Endometrial microvascular endothelial cells (primary cell): ENCODE results near the gene AQP7. TPM values are rescaled to one million over a fixed set of nuclear protein-coding genes. Genes with fewer than 3 reads are reported as not detected.
"Not testable (repeated sequence)": the region's sequence is repeated elsewhere in the genome, so short reads cannot be mapped to it uniquely, and the experiment has no call there.

Experiments
- in situ Hi-C: cut with HindIII; loops from 2 replicates; pipeline ENCODE4 v1.10.0; 2017; ENCODE audit warnings: low sequenced_read_pairs, low pct_unique_long_range_greater_than_20kb; ENCODE audit errors: inconsistent ontology term
- total RNA-seq: library from RNA; depleted of rRNA; stranded (reverse); fragments of >200 nt; gene quantifications from one replicate; pipeline ENCODE4 v1.2.3, GENCODE V29; 2015; ENCODE audit errors: inconsistent ontology term

AQP7 gene
- total RNA-seq: not detected

DNA sequence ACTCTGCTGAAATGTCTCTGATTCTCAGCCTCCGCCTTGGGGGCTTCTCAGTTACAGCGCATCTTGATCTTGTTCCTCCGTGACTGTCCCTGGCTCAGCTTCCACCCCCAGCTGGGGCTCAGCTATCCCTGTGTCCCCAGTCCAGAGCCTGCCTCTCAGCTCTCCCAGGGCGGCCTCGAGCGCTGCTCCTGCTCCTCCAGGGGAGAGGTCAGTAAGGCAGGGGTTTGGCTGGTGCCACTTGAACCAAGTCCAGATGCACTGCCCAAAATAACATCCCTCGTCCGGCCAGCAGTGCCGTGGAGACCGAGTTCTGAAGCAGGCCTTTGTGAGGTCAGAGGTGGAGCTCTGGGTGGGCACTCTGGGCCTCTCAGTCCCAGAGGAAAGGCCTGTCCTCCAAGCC is at the start of gene AQP7:
Gene AQP7, minus strand, starts transcription at position 198 of the 400 bp plus-strand sequence. CDS start 1,306 bp downstream, outside the sequence.
- in situ Hi-C loops: not testable (repeated sequence)

DNA sequence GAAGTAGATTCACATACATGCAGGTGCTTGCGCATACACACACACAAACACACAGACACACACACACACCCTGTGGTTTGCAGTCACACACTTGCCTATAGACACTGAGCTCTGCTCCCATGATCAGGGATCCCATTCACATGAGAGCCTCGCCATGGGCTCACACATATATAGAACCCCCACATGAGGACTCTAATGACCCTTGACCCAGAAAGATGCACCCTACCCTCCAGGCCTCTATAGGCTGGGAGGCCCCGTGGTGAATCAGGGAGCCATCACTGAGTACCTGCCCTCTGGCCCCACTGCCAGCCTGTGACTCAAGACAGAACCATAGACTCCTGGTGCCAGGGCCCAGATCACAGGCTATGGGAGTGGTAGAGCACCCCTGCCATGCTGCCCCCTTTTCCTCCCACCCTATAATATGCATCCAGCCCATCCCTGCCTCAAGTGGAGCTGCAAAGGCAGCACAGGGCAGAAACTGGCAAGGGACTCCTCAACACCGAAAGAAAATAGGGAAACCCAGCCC is 48.3 kb upstream of the AQP7 start:
- in situ Hi-C loops: loop anchor here (25.0 kb wide), 1 partner anchor 163 kb away; the partner anchor contains the start of gene NFX1

DNA sequence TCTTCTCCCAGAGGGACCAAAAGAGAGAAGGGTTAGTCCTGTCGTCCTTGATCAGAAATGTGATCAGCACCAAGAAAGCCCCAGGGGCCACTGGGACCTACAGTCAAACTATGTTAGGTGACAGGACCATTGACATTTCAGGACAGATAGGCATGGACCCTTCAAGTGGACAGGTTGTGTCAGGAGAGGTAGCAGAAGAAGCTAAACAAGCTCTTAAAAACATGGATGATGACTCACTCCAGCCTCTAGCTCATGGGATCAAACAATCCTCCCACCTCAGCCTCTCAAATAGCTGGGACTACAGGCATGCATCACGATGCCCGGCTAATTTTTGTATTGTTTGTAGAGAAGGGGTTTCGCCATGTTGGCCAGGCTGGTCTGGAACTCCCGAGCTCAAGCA is 47.3 kb upstream of the AQP7 start:
- in situ Hi-C loops: loop anchor here (25.0 kb wide), 1 partner anchor 162 kb away; the partner anchor contains the start of gene NFX1

DNA sequence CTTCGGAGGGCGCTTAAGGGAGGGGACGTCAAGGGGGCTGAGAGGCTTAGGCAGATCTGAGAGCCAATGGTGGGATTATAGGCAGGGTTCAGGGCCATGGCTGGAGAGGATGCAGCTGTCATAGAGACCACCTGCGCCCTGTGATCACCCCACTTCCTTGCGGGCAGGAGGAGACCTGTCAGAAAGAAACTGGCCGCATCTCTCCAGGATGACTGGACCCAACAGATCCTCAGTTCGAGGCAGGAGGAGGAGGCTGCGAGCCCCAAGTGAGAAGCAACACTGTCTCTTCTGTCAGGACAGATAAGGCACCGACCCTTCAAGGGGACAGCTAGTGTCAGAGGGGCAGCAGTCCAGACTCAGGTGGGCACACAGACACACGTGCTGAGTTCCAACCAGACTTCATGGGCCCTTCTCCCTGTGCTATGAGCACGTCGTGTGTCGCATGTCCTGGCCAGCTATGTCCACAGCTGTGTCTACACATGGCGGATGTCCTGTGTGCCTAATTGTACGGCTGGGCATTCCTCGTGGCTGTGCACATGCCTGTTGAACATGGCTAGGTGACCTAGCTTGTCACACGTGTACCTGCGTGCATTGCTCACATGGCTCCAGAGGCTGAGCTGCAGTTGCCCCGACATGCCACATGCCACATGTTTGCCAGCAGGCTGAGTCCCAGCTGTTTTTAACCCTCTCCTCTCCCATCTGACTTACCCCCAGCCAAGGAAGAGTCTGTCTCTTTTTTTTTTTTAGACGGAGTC is 45.6 kb upstream of the AQP7 start:
- in situ Hi-C loops: no loop called here

DNA sequence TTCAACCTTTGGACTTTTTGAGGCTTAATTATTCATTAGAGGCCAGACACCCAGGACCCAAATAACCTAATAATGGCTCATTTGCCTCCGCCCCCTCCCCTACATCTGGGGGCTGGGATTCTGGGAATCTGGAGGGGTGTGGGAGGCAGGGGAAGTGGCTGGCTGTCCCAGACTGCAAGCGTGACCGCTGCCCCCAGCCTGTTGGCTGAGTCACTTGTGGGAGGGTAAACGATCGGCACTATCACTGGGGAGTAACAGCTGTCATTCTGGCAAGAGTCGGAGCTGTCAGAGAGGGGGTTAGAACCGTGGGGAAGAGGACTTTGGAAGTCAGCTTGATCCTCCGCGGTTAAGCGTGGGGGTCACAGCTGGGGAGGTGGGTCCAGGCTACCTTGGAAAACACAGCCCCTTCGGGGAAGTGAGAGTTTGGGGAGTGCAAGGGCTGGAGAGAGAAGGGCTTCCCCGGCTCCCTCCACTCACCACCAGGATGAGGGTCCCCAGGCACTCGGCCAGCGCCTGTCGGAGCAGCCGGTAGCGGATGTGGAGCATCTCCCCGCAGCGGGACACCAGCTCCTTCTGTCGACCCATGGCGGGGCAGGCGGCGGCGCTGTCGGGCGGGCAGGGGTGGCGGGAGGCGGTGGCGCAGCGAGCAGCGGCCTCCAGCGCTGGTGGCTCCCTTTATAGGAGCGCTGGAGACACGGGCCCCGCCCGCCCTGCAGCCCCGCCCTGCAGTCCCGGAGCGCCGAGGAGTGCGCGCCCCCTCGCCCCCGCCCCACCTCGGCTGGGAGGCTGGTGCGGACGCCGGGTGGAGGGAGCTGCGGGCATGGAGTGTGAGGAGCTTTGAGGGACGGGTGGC is 44.8 kb upstream of the AQP7 start, which contains the start of gene AQP3:
Gene AQP3, minus strand, starts transcription at position 648 of the 853 bp plus-strand sequence. Its CDS starts 63 bp downstream, at position 585.
- in situ Hi-C loops: no loop called here

DNA sequence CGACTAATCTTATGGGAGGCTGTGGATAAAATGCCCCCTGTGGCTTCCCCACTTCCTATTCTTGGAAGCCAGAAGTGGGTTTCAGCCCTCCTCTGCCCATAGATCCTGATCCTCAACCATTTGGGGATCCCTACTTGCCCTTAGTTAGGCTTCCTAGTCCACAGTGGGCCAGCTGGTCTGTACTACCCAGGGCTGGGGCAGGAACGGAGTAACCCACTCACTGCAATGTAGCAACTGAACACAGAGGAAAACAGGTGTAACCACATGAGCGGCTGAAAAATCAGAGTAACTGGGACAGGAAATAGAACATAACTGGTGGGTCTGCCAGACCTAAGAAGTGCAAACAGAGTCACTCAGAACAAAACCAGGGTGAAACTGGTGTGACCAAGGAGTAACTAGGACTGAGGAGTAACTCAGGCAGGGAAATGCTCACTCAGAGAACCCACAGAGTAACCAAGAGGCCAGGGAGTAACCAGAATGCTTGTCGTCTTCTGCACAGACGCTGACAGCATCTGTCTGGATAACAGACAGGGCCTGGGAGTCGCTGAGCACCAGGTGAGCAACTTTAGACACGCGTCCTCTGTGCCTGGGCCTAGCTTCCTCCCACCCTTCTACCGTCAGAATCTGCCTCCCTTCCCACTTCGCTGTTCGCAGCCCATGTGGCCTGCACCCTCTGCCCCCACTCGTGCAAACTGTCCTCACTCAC is 44.0 kb upstream of the AQP7 start:
- in situ Hi-C loops: no loop called here

DNA sequence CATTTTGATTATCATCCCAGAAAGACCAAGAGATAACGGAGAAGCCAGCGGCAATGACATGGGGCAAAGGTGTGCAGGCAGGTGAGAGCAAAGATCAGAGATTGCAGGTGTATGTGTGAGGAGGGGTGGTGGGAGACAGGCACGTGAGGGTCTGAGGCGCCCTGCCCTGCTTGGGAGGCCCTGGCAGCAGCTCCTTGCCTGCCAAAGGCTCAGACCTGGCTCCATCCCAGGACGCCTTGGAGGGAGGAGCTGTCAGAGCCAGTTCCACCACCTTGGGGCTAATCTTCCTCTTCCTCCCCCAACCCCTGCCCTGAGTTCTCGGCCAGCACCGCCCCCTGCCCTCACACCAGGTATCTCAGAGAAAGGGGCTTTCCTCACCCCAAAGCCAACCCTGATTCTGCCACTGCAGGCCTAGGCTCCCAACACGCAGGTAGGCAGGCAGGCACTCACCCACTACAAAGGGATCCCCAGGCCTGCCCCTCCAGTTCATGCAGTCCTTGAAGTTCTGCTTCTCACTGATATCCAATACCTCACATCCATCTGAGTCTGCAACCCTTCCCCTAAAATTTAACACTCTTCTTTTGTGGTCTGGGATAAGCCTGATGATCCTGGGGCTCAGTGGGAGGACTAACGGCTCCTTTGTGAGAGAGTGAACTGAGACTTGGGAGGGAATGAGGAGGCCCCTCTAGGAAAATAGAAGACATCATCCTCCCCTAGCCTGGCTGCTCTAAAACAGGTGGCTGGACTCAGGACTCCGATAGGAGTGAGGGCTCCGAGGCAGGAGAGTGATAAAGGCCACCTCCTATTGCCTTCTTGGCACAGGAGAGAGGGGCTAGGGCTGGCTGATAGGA is 43.2 kb upstream of the AQP7 start:
- in situ Hi-C loops: no loop called here

DNA sequence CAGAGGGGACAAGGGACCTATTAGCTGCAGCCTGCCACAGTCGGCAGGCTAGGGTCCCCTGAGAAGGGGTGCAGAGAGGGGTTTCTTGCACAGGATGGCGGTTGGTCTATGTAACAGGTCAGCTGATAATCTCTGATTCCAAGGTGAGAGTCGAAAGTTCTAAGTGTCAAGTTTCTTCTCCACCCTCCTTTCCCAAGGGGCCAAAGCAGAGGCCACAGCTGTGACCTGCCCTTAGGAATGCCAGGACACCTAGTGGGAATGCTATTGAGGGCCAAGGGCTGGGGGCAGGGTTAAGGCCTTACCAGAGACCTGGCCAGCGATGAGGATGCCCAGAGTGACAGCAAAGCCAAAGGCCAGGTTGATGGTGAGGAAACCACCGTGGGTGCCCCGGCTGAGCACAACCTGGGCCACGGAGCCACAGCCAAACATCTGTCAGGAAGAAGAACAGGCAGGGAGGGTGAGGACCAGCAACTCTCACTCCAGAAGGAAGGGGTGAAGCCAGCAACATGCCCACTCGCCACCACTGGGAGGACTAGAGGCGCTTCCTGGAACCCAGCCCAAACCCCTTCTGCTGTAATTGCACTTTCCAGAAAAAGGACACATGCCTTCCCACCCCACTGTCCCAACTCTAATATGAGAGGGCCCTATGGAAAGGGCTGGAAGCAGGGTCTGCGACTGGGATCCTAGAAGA is 41.2 kb upstream of the AQP7 start:
- in situ Hi-C loops: no loop called here

DNA sequence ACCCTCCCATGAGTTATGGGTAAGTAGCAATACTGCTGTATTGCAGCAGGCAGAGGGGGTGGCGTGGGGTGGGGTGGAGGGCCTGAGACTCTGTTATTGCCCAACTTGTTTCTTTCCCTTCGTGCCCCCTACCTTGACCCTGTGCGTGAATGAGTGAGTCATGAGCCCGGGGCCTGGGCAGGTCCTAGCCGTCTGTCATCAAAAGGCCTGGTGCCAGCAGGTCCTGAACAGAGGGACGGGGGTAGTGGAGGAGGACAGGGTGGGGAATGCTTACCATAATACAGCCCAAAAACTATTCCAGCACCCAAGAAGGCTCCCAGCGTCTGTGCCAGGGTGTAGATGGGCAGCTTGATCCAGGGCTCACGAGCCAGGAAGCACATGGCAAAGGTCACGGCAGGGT is 40.7 kb upstream of the AQP7 start:
- in situ Hi-C loops: no loop called here

DNA sequence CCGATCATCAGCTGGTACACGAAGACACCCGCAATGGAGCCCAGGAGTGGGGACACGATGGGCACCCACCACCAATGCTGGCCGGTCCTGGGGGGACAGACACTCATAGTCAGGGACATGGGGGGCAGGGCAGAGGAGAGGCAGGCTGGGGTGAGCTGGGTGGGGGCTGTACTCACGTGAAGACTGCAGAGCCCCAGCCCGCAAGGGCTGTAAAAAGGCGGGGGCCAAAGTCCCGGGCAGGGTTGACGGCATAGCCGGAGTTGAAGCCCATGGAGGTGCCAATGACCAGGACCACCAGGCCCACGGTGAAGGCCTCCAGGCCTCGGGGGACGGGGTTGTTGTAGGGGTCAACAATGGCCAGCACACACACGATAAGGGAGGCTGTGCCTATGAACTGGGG is 39.8 kb upstream of the AQP7 start:
- in situ Hi-C loops: no loop called here

DNA sequence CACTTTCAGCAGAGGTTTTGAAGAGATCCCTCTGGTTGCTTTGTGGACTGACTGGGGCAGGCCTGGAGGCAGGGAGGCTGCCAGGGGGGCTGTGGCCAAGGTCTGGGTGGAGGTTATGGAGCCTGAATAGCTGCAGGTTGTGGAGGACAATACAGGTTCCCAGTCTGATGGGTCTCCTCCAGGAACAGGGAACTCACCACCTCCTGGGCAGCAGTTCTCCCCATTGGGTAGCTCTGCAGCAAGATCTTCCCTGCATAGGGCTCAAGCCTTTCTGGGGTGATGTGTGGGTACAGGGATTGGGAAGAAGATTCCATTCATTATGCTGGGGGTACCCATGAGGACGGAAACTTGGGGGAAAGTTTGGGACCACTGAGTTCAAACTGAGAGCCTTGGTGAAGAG is 38.2 kb upstream of the AQP7 start:
- in situ Hi-C loops: no loop called here

DNA sequence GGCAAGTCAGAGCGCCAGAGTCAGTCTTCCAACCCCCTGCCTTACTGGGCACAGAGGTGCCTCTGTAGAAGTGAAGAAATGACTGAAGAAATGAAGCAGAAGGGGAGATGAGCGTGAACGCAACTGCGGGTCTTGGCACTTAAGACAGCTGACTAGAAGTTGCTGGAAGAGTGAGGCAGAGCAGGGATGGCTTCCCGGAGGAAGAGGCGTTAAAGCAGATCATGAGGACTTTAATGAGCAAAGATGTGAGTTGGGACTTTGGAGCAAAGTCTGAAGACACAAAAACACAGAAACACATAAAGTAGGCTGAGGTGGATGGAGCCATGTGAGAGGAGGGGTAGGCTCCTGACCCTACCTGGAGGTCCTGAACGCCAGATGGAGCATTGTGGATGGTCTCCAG is 37.8 kb upstream of the AQP7 start:
- in situ Hi-C loops: no loop called here

DNA sequence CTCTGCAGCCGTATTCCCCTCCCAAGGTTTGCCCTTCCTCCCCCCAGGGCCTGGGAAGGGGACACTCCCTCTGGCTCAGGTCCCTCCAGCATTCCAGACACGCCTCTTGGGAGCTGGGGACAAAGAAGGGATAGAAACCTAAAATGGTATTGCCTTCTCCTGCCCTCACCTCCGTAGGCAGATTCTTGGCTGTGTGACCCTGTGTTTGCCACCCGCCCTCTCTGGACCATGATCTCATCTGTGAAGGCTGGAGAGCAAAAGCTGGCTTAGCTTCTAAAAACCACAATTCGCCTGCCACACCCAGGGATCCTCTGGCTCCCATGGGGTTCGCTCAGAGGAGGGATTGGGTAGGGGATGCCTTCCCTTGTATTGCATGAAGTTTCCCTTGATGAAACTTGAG is 37.4 kb upstream of the AQP7 start:
- in situ Hi-C loops: no loop called here

DNA sequence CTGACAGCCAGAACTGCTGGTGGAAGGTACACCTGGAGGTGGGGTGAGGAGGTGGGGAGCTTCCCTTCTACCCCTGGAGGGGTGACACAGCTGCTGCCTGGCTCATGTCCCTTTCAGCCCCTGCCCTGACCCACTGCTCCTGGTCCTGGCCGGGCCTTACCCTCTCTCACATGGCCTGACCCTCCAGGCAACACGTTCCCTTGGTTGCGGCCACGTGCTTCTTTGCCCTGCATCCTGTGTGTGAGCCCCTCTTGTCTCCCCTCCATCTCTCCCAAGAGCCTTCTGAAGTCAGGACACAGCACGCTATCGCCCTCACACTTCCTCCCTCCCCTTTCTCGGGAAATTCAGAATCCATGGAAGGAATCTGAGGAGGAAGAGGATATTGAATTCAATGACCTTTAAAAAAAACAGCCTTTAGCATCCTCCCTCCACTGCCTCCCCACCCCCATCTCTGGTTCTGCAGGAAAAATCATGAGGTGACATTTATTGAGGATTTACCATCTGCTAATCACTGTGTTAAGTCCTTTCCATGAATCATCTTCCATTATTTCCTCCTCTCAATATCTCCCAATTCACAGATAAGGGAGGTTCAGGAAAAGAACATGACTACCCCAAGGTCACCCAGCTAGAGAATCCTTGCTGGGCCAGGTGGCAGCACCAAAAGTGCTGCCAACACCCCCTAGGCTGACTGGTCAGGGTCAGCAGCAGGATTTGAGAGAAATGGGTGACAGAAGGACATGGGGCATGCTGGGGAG is 36.7 kb upstream of the AQP7 start:
- in situ Hi-C loops: no loop called here

DNA sequence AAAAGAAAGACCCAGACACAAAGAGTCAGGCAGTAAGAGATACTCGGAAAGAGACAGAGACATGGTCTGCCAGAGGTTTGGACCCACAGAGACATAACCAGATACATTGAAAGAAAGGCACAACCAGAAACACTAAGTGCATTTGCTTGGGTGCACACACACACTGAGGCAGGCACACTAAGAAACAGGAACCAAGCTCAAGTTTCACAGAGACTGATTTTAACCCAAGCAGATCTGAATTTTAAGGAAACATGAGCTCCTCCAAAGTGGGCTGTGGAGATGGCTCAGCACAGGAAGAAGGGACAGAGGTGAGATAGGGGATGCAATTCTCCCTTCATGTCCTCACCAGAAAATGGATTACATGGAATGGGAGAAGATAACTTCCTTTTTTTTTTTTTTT is 35.5 kb upstream of the AQP7 start:
- in situ Hi-C loops: no loop called here

DNA sequence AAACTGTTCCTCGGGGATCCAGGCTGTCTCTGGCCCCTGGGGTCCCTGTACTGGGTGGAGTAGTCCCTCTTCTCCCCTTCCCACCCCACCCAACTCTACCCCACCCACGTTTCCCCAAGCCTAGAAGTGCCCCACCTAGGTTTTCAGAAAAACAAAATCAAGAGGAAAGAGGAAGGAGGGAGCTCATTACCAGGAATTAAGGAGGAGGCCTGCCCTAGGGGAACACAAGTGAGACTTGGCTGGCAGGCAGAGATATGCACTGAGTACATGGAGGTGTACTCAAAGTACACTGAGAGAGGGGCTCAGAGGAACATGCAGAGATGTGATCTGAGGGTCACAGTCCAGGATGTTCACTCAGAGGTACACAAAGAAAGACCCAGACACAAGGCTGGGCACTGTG is 34.8 kb upstream of the AQP7 start:
- in situ Hi-C loops: no loop called here

DNA sequence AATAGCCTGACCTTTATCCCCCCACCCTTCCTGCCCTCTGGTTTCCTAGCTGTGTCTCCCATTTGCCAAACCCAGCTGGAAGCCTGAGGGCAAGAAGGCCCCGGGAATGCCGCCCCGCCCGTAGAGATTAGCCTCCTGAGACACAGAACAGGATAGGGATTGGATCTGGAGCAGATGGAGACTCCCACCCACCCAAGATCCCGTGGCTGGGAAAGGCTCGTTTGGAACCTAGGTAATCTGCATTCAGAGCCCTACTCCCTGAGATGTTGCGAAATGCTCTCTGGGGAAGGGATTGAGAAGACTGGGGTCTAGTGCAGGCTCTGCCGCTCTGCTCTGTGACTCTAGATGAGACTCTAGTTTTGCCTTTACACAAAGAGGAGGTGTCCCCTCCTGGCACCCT is 34.1 kb upstream of the AQP7 start:
- in situ Hi-C loops: no loop called here
